Measurements from ENCODE around the gene SIAE. TPM values are rescaled to one million over a fixed set of nuclear protein-coding genes. Genes with fewer than 3 reads are reported as not detected.

The SIAE gene
- total RNA-seq, 1 experiment from 2014 or later: 5.6 TPM

DNA sequence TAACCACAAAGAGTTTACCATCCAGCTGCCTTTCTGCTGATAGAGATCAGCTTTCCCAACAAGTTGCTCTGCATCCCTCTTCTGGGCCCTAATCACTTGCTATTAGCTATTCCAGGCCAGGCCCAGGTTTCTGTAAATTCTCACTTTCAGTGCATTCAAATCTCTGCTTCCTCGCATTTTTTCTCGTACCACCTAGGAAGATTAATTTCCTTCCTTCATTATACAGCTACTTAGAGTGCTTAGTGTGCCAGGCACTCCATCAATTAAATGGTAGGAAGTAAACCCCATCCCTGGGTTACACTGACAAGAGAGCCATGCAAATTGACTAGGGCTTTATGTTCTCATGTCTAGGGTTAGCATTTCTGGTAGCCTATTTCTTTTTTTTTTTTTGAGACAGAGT is 9.7 kb downstream of the SIAE start:
- no peak for DNase-seq
- Histone ChIP-seq H2AK5ac (ENCODE audit: insufficient read length, low read length) (no peak overlapping the region), H3K4ac (ENCODE audit: low read depth, low read length) (no peak overlapping the region), H3K14ac (ENCODE audit: insufficient read depth, low read length) (no peak overlapping the region), H3K9me3 (ENCODE audit: control insufficient read depth, low read depth, low read length) (no peaks in the 10 kb centered on the region), H4K5ac (ENCODE audit: insufficient read length, low read depth, low read length) (no peak overlapping the region), H3K18ac (ENCODE audit: insufficient read length, low read depth, low read length) (no peak overlapping the region), H3K27ac (ENCODE audit: insufficient read length, low read depth, low read length) (no peak overlapping the region), H2AFZ (ENCODE audit: low read length) (no peak overlapping the region), H3K27me3 (ENCODE audit: insufficient read depth, low read length) (peaks cover 2% of the 10 kb centered on the region; the same call in 1 of the 2 replicates), H3K4me1 (ENCODE audit: insufficient read depth, low read length) (no peaks in the 10 kb centered on the region), H4K91ac (ENCODE audit: insufficient read length, low read depth, low read length) (no peak overlapping the region), H2BK20ac (ENCODE audit: low read depth, low read length, poor library complexity, severe bottlenecking) (no peak overlapping the region), H3K23ac (ENCODE audit: insufficient read length, low read depth, low read length) (no peak overlapping the region), H4K20me1 (ENCODE audit: control insufficient read depth, insufficient read depth, insufficient read length) (no peaks in the 10 kb centered on the region), H4K8ac (replicated peaks; ENCODE audit: insufficient read length, low read depth, low read length) (no peak overlapping the region), H2BK15ac (ENCODE audit: low read depth, low read length) (no peak overlapping the region), H3K9ac (ENCODE audit: extremely low read depth, insufficient read length, low read length) (no peak overlapping the region), H3K4me2 (ENCODE audit: insufficient read depth, insufficient read length, low read length) (no peak overlapping the region), H3K23me2 (ENCODE audit: insufficient read length, low read depth, low read length, poor library complexity, severe bottlenecking) (no peaks in the 10 kb centered on the region), H3T11ph (ENCODE audit: low read length) (no peak overlapping the region), H3K79me1 (ENCODE audit: insufficient read depth, low read depth, low read length, poor library complexity, severe bottlenecking) (no peaks in the 10 kb centered on the region), H2BK5ac (ENCODE audit: insufficient read length, low read length) (no peak overlapping the region), H2BK120ac (ENCODE audit: low read depth, low read length, poor library complexity, severe bottlenecking) (no peak overlapping the region), H3K56ac (ENCODE audit: insufficient read length, low read depth, low read length) (no peak overlapping the region), H2BK12ac (ENCODE audit: insufficient read length, low read depth, low read length) (no peak overlapping the region), H3K79me2 (ENCODE audit: insufficient read depth, low read length) (no peaks in the 10 kb centered on the region)
- WGBS (ENCODE audit: extremely low coverage, insufficient read length, low lambda C conversion rate): no CpG with 5 or more reads among the region's 2 CpGs
- no peaks in the 10 kb centered on the region for H3K4me1 Mint-ChIP-seq
- H3K9me3 Mint-ChIP-seq: no peaks in the 10 kb centered on the region
- TF ChIP-seq, protein P1, sequence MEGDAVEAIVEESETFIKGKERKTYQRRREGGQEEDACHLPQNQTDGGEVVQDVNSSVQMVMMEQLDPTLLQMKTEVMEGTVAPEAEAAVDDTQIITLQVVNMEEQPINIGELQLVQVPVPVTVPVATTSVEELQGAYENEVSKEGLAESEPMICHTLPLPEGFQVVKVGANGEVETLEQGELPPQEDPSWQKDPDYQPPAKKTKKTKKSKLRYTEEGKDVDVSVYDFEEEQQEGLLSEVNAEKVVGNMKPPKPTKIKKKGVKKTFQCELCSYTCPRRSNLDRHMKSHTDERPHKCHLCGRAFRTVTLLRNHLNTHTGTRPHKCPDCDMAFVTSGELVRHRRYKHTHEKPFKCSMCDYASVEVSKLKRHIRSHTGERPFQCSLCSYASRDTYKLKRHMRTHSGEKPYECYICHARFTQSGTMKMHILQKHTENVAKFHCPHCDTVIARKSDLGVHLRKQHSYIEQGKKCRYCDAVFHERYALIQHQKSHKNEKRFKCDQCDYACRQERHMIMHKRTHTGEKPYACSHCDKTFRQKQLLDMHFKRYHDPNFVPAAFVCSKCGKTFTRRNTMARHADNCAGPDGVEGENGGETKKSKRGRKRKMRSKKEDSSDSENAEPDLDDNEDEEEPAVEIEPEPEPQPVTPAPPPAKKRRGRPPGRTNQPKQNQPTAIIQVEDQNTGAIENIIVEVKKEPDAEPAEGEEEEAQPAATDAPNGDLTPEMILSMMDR (conservative IDR thresholded peaks at IDR 0.05): no peak
- no peaks in the 10 kb centered on the region for H3K27me3 Mint-ChIP-seq (ENCODE audit: low read depth)
- peaks cover 0 to 1% (median 0%) of the 10 kb centered on the region in 3 experiments; a peak in 1 of 7 replicates for H3K36me3 Mint-ChIP-seq (ENCODE audit: insufficient read depth in 1 of 3, low read depth in 3 of 3)
- H3K27ac Mint-ChIP-seq: no peak overlapping the region
- H3K4me3 Mint-ChIP-seq: no peak overlapping the region
